ENCODE results near the gene HDX.

- TF ChIP-seq ZFP30 (CRISPR knock-in tag; IDR thresholded peaks at IDR 0.05) (no peak), ZNF8 (CRISPR knock-in tag; IDR thresholded peaks at IDR 0.05) (no peak), PATZ1 (CRISPR knock-in tag; IDR thresholded peaks at IDR 0.05; ENCODE audit: borderline replicate concordance) (no peak), ZFP3 (CRISPR knock-in tag; IDR thresholded peaks at IDR 0.05) (no peak), ISL1 (CRISPR knock-in tag; IDR thresholded peaks at IDR 0.05) (no peak)
- TF ChIP-seq, protein P1, sequence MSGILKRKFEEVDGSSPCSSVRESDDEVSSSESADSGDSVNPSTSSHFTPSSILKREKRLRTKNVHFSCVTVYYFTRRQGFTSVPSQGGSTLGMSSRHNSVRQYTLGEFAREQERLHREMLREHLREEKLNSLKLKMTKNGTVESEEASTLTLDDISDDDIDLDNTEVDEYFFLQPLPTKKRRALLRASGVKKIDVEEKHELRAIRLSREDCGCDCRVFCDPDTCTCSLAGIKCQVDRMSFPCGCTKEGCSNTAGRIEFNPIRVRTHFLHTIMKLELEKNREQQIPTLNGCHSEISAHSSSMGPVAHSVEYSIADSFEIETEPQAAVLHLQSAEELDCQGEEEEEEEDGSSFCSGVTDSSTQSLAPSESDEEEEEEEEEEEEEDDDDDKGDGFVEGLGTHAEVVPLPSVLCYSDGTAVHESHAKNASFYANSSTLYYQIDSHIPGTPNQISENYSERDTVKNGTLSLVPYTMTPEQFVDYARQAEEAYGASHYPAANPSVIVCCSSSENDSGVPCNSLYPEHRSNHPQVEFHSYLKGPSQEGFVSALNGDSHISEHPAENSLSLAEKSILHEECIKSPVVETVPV (CRISPR knock-in tag; IDR thresholded peaks at IDR 0.05): no peak
Observed at GRCh38 chrX:84336646-84337045, 165.6 kb downstream of the HDX start.
